MM.1S (cell line): ENCODE data around the gene YOD1.
A peak's percentile ranks its signal among the peaks of the same experiment; 100 is the strongest.

ENCODE experiments used
- DNase-seq: peaks from one replicate; pipeline ENCODE4 v3.0.0-alpha.2; 2015
- H2AFZ ChIP-seq: fragments of 300-600 bp; sonication (generic); 2 replicates; pipeline ENCODE4 v1.6.0; 2016; ENCODE audit warnings: antibody characterized with exemption, low read length
- H3F3A ChIP-seq: fragments of 300-600 bp; sonication (generic); 2 replicates; pipeline ENCODE4 v1.6.1; 2016; ENCODE audit warnings: mild to moderate bottlenecking, antibody characterized with exemption, low read length, moderate library complexity, mixed read lengths; ENCODE audit not compliant: insufficient read depth
- H3K27ac ChIP-seq: fragments of 300-600 bp; sonication (generic); 2 replicates; pipeline ENCODE4 v1.5.1; 2016; ENCODE audit warnings: mild to moderate bottlenecking, low read length
- H3K27me3 ChIP-seq: fragments of 300-600 bp; sonication (generic); replicated peaks from 2 replicates; pipeline ENCODE4 v1.6.0; 2016; ENCODE audit warnings: low read length; ENCODE audit not compliant: insufficient read depth
- H3K36me3 ChIP-seq: fragments of 300-600 bp; sonication (generic); replicated peaks from 2 replicates; pipeline ENCODE4 v1.6.1; 2016; ENCODE audit warnings: mild to moderate bottlenecking, low read length, mixed read lengths; ENCODE audit not compliant: insufficient read depth
- H3K4me1 ChIP-seq: fragments of 300-600 bp; sonication (generic); 2 replicates; pipeline ENCODE4 v1.6.1; 2016; ENCODE audit warnings: low read length, mixed read lengths
- H3K4me2 ChIP-seq: fragments of 300-600 bp; sonication (generic); 2 replicates; pipeline ENCODE4 v1.6.0; 2016; ENCODE audit warnings: low read depth, low read length
- H3K4me3 ChIP-seq: fragments of 300-600 bp; sonication (generic); 2 replicates; pipeline ENCODE4 v1.5.1; 2016; ENCODE audit warnings: low read length, mixed read lengths
- H3K79me2 ChIP-seq: fragments of 300-600 bp; sonication (generic); 2 replicates; pipeline ENCODE4 v1.6.1; 2016; ENCODE audit warnings: mixed run types, low read length, mixed read lengths
- H3K9ac ChIP-seq: fragments of 300-600 bp; sonication (generic); 2 replicates; pipeline ENCODE4 v1.6.1; 2016; ENCODE audit warnings: low read length, mixed read lengths
- H3K9me2 ChIP-seq: fragments of 300-600 bp; sonication (generic); replicated peaks from 2 replicates; pipeline ENCODE4 v1.6.1; 2016; ENCODE audit warnings: mild to moderate bottlenecking, low read length, mixed read lengths; ENCODE audit not compliant: insufficient read depth
- H3K9me3 ChIP-seq: fragments of 300-600 bp; sonication (generic); replicated peaks from 2 replicates; pipeline ENCODE4 v1.6.1; 2016; ENCODE audit warnings: mild to moderate bottlenecking, low read length, mixed read lengths; ENCODE audit not compliant: insufficient read depth
- H4K20me1 ChIP-seq: fragments of 300-600 bp; sonication (generic); 2 replicates; pipeline ENCODE4 v1.6.1; 2016; ENCODE audit warnings: mild to moderate bottlenecking, low read length, moderate library complexity, mixed read lengths; ENCODE audit not compliant: insufficient read depth
- EZH2 ChIP-seq: fragments of 300-600 bp; sonication (generic); optimal IDR thresholded peaks from 2 replicates; pipeline ENCODE3; 2017; ENCODE audit warnings: low read depth, mild to moderate bottlenecking, antibody characterized with exemption, low read length, mixed read lengths
- EZH2phosphoT487 ChIP-seq: fragments of 300-600 bp; sonication (generic); IDR thresholded peaks from 2 replicates; pipeline ENCODE4 v1.6.1; 2018; ENCODE audit warnings: antibody characterized with exemption, low read length
- TF ChIP-seq, protein P1 (sequence below): fragments of 300-600 bp; sonication (generic); IDR thresholded peaks from 2 replicates; pipeline ENCODE4 v1.5.1; 2016; ENCODE audit warnings: antibody characterized with exemption, low read length, mixed read lengths

Gene YOD1

DNA sequence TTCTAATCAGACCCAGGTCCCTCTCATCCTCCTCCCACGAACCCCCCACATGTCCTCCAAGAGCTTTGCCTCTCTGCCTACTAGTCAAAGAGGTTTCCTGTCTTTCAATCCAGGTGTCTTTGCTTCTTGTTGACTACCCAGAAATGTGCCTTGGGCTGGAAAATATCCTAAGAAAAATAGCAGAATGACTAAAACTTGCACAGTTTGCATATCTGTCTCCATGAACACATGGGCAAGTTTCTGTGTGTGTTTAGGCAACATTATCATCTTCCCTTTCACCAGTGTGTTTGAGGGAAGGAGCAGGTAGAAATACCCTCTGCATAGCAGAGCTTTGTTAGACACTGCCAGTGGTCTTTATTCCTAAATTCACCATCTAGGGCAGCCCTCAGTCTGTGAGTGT lies 20.0 kb downstream of the YOD1 start:
- Histone ChIP-seq H2AFZ (no peak overlapping the region), H3K4me3 (no peak overlapping the region), H3F3A (peaks cover 11% of the 10 kb centered on the region; the same call in 1 of the 2 replicates), H4K20me1 (peaks cover 4% of the 10 kb centered on the region; the same call in 1 of the 2 replicates), H3K9me3 (no peaks in the 10 kb centered on the region), H3K9me2 (no peaks in the 10 kb centered on the region), H3K79me2 (no peaks in the 10 kb centered on the region), H3K27me3 (peaks cover 73% of the 10 kb centered on the region), H3K4me2 (no peak overlapping the region), H3K27ac (no peak overlapping the region), H3K4me1 (peaks cover 6% of the 10 kb centered on the region; the same call in 1 of the 2 replicates), H3K36me3 (no peaks in the 10 kb centered on the region), H3K9ac (no peak overlapping the region)
- DNase-seq: no peak
- no peak for TF ChIP-seq EZH2phosphoT487
- TF ChIP-seq, protein P1, sequence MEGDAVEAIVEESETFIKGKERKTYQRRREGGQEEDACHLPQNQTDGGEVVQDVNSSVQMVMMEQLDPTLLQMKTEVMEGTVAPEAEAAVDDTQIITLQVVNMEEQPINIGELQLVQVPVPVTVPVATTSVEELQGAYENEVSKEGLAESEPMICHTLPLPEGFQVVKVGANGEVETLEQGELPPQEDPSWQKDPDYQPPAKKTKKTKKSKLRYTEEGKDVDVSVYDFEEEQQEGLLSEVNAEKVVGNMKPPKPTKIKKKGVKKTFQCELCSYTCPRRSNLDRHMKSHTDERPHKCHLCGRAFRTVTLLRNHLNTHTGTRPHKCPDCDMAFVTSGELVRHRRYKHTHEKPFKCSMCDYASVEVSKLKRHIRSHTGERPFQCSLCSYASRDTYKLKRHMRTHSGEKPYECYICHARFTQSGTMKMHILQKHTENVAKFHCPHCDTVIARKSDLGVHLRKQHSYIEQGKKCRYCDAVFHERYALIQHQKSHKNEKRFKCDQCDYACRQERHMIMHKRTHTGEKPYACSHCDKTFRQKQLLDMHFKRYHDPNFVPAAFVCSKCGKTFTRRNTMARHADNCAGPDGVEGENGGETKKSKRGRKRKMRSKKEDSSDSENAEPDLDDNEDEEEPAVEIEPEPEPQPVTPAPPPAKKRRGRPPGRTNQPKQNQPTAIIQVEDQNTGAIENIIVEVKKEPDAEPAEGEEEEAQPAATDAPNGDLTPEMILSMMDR: no peak
- TF ChIP-seq EZH2: no peak

DNA sequence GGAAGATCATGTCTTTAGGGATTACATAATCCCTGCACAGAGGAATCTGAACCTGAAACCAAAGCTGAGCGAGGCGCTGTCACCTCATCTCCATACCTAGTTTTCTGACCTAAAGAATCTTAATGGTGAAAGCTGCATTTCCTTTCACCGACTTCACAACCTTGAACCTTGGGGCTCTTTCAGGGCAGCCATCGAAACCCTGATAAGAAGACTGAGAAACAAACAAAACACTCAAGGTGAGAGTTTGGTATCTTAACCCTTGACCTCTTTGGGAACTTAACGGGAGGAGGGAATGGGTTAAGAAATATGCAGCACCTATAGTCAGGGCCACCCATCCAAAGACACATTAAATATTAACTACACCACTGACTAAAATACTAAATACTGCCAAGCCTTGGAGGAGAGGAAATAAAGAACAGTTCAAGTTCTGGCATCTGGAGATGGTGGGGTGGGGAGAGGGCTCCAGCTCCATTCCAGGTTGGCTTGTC lies 20.4 kb downstream of the YOD1 start:
- TF ChIP-seq EZH2phosphoT487: no peak
- TF ChIP-seq, protein P1: no peak
- no peak for TF ChIP-seq EZH2
- Histone ChIP-seq H4K20me1 (peaks cover 4% of the 10 kb centered on the region; the same call in 1 of the 2 replicates), H3K9me2 (no peaks in the 10 kb centered on the region), H2AFZ (no peak overlapping the region), H3K4me1 (peaks cover 6% of the 10 kb centered on the region; the same call in 1 of the 2 replicates), H3K4me3 (no peak overlapping the region), H3K9ac (no peak overlapping the region), H3K27me3 (peaks cover 74% of the 10 kb centered on the region), H3K4me2 (no peak overlapping the region), H3K79me2 (no peaks in the 10 kb centered on the region), H3K36me3 (no peaks in the 10 kb centered on the region), H3F3A (peaks cover 11% of the 10 kb centered on the region; the same call in 1 of the 2 replicates), H3K27ac (no peak overlapping the region), H3K9me3 (no peaks in the 10 kb centered on the region)
- DNase-seq: peak; percentile 67

DNA sequence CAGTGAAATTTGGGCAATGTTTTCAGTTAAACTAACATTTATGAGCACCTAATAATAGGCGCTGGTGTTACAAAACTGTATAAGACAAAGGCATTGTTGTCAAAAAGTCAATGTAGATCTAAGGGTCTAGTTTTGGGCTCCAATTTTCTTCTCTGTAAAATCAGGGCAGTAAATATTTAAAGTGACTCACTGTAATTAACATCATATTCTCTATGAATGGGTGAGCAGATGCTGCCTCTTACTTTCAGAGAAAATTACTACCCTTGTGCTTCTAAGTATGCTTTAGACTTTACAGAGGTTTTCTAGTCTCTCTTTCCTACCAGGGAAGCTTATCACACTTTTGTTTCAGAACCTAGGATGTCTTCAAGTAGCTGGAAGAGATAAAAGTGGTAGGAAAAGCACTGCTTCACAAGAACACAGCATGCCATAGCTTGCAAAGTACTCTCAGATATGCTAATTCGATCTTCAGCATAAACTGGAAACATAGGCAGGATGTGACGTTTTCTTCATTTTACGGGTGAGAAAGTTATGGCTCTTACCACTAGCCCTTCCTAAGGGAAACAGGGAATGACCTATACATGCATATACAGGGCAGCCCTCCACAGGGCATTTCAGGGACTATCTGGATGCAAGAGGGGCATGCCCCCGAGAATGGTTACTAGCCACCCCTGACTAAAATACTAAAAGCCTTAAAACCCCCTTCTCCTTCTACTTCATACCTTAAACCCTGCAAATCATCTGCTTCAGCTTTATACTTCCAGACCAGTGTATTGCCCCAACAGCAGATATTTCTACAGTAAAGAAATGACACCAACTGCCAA lies 21.1 kb downstream of the YOD1 start:
- Histone ChIP-seq H2AFZ (no peak overlapping the region), H3K9me2 (no peaks in the 10 kb centered on the region), H3K9ac (no peak overlapping the region), H3K4me3 (no peak overlapping the region), H3K27me3 (peaks cover 74% of the 10 kb centered on the region), H3K4me2 (no peak overlapping the region), H4K20me1 (peaks cover 4% of the 10 kb centered on the region; the same call in 1 of the 2 replicates), H3K4me1 (peaks cover 6% of the 10 kb centered on the region; the same call in 1 of the 2 replicates), H3K9me3 (no peaks in the 10 kb centered on the region), H3K27ac (no peak overlapping the region), H3F3A (peaks cover 11% of the 10 kb centered on the region; the same call in 1 of the 2 replicates), H3K36me3 (no peaks in the 10 kb centered on the region), H3K79me2 (no peaks in the 10 kb centered on the region)
- TF ChIP-seq EZH2phosphoT487: no peak
- TF ChIP-seq, protein P1: no peak
- no peak for DNase-seq
